NCI-H345 treated with DMSO at 0.1 percent for 48 hours (cell line): ENCODE data around the gene EDEM2.
"Not testable (repeated sequence)": the region's sequence is repeated elsewhere in the genome, so short reads cannot be mapped to it uniquely, and the experiment has no call there.

Experiments
- DNase-seq: peaks from one replicate; lab custom pipeline; 2025; ENCODE audit not compliant: unreplicated experiment; lab: John Stamatoyannopoulos, UW

The EDEM2 gene

DNA sequence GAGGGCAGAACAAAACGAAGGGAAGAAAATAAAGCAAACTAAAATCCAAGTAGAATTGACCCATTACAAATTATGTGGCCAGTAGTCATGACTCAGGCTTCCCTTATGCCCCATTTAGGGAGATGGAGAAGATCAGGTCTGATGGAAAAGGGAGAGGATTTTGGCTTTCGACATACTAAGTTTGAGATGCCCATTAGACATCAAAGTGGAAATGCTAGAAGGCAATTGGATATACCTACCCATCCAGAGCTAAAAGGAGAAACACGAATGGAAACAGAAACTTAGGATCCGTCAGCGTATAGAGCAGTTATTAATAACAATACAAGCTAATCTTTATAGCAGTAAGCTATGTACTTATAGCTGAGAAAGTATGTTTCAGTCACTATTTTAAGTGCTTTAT lies 59.3 kb downstream of the EDEM2 start:
- no peak for DNase-seq

DNA sequence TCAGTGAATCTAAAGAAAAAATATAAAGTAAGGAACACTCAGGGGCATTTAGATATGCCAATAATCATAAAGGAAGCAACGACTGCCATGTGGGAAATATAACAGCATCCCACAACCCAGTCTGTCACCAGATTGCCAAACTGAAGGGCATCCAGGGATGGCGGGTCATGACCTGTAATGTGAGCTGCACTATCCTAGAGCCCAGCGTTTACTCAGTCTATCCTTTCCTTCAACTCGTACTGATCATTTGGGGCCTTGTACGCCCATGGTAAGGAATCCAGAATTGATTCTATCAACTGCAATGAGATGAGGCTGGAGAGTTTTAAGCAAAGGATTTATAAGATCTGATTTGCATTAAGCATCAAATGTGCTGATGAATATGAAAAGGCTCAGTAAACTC lies 59.8 kb downstream of the EDEM2 start:
- no peak for DNase-seq

DNA sequence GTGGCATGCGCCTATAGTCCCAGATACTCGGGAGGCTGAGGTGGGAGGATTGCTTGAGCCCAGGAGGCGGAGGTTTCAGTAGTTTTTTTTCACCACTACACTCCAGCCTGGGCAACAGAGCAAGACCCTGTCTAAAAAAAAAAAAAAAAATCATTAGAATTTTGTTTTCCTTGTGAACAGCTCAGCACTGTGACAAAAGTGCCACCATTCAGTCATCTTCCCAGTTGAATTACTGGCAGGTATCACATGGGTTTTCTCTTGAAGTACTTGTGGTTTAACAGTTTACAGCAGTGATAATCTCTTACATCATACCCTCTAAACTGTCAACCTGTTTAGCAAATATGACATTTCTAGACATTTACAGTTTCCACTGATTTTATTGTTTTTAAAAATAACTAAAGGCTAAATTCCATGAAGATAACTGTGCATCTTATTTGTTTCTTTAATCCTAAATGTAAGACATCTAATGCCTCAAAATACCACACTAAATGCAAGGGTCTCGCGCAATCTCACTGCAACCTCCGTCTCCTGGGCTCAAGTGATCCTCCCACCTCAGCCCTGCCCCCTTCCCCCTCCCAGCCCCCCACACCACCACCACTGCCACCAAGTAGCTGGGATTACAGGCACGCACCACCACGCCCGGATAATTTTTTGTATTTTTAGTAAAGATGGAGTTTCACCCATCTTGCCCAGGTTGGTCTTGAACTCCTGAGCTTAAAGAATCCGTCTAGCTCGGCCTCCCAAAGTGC lies 61.5 kb downstream of the EDEM2 start:
- DNase-seq = no peak

DNA sequence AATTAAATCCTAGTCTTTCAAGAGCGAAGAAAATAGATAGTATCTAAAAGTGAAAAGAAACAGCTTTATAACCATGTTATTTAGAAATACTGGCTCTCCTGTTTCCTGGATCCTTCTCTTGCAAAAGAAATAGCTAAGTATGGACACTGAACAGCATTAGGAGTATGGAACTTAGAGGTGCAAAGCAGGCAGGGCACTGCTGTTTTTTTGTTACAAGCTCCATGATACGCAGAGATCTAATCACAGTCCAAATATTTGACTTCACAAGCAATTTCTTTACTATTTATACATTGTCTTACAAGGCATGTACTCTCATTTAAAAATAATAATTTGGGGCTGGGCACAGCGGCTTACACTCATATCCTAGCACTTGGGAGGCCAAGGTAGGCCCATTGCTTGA lies 62.1 kb downstream of the EDEM2 start:
- DNase-seq = no peak

DNA sequence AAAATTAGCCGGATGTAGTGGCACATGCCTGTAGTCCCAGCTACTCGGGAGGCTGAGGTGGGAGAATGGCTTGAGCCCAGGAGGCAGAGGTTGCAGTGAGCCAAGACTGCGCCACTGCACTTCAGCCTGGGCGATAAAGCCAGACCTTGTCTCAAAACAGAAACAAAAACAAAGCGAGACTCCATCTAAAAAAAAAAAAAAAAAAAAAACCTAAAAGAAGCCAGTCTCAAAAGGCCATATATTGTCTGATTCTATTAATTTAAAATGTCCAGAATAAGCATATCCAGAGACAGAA lies 66.8 kb downstream of the EDEM2 start:
- DNase-seq = not testable (repeated sequence)

DNA sequence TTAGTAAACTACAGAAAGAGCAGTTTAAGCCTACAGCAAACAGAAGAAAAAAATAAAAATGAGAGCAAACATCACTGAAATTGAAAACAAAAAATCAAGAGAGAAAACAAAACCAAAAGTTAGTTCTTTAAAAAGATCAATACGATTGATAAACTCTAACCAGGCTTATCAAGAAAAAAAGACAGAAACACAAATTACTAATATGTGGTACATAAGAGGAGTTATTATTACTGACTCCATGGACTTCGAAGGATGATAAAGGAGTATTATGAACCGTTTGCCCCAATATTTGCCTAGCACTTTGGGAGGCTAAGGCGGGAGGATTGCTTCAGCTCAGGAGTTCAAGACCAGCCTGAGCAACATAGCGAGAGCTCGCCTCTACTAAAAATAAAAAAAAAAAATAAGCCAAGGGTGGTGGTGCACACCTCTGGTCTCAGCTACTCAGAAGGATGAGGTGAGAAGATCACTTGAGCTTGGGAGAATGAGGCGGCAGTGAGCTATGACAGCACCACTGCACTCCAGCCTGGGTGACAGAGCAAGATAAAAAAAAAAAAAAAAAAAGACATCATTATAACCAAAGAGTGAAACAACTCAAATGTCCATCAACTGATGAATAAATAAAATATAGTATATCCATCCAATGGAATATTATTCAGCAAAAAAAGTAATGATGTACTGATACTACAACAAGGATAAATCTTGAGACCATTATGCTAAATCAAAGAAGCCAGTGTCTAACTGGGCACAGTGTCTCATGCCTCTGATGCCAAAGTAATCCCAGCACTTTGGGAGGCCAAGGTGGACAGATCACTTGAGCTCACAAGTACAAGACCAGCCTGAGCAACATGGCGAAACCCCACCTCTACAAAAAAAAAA lies 67.4 kb downstream of the EDEM2 start:
- no peak for DNase-seq

DNA sequence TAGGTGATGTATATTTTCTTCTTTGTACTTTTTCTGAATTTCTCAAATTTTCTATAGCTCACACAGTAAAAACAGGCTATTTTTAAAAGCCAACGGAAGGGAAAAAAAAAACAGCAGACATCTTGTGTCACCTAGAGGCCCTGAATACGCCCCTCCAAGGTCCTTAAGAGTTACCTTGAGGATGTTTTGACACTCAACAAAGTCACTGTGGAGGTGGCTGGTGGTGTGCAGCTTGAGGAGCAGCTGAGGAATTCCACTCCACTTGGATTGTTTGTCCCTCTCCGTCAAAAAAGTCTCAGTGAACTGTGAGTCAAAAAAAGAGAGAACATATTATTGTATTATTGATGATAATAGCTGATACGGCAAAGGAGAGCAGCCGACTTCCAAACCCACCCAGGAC lies 69.3 kb downstream of the EDEM2 start:
- DNase-seq = no peak

DNA sequence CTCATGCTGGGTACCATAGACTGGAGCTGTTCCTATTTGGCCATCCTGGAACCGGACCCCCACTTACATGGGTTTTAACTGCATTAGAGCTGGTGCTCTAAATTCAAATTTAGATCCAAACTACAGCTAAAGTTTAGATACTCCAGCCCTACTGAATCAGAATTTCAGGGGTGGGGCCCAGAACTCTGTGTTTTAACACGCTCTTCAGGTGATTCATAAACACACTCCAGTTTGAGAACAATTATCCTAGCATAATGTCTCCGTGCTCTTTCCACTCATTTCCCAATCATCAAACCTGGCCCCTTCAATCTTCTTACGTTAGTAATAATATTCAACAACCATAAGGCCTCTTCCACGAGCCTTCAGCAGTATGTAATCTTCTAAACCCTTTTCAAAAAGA lies 69.8 kb downstream of the EDEM2 start:
- DNase-seq = no peak

DNA sequence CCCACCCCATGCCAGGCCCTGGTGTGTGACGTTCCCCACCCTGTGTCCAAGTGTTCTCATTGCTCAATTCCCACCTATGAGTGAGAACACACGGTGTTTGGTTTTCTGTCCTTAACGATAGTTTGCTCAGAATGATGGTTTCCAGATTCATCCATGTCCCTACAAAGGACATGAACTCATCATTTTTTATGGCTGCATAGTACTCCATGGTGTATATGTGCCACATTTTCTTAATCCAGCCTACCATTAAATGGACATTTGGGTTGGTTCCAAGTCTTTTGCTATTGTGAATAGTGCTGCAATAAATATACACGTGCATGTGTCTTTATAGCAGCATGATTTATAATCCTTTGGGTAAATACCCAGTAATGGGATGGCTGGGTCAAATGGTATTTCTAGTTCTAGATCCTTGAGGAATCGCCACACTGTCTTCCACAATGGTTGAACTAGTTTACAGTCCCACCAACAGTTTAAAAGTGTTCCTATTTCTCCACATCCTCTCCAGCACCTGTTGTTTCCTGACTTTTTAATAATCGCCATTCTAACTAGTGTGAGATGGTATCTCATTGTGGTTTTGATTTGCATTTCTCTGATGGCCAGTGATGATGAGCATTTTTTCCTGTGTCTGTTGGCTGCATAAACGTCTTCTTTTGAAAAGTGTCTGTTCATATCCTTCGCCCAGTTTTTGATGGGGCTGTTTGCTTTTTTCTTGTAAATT lies 75.5 kb downstream of the EDEM2 start:
- DNase-seq = not testable (repeated sequence)

DNA sequence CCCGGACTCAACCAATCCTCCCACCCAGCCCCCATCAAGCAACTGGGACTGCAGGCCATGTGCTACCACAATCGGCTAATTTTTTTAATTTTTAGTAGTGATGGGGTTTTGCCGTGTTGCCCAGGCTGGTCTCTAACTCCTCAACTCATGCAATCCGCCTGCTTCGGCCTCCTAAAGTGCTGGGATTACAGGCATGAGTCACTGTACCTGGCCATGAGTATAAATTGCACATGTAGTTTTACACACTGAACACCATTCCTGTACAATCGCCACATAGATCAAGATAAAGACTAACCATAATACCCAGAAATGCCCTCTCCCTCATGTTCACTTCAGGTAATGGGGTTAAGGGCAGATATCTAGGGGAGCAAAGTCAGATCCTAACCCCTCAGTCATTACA lies 80.9 kb downstream of the EDEM2 start:
- DNase-seq = no peak
